GM19467 (cell line): ENCODE data around the gene CNOT8.
A peak's percentile ranks its signal among the peaks of the same experiment; 100 is the strongest.
"Not testable (repeated sequence)": the region's sequence is repeated elsewhere in the genome, so short reads cannot be mapped to it uniquely, and the experiment has no call there.

Experiments
- ATAC-seq: cut with Tn5 transposase; IDR thresholded peaks from one replicate; pipeline ENCODE4 v1.9.1; 2021; ENCODE audit warnings: mild to moderate bottlenecking, moderate library complexity; ENCODE audit not compliant: unreplicated experiment

CNOT8 gene

DNA sequence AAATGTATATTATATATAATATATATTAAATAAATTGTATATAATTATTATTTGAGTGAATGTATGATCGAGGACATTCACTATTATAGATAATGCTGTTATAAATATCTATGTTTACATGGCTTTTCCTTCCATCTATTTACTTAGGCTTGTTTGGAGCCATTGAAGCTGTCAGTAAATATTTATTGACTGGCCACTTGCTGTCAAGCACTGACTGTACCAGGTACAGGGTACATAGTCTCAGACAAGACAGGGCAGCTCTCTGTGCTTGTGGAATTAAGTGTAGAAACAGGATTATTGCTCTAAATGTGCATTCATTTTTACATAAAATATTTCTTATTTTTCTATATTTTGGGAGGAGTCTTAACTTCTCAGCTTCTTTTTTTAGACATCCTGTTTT is 24.4 kb upstream of the CNOT8 start:
- ATAC-seq: no peak

- not testable (repeated sequence) for ATAC-seq
Measured at GRCh38 chr5:154835701-154836052, 22.8 kb upstream of the CNOT8 start.

GRCh38 chr5:154836225-154836624 is 22.2 kb upstream of the CNOT8 start:
- no peak for ATAC-seq

DNA sequence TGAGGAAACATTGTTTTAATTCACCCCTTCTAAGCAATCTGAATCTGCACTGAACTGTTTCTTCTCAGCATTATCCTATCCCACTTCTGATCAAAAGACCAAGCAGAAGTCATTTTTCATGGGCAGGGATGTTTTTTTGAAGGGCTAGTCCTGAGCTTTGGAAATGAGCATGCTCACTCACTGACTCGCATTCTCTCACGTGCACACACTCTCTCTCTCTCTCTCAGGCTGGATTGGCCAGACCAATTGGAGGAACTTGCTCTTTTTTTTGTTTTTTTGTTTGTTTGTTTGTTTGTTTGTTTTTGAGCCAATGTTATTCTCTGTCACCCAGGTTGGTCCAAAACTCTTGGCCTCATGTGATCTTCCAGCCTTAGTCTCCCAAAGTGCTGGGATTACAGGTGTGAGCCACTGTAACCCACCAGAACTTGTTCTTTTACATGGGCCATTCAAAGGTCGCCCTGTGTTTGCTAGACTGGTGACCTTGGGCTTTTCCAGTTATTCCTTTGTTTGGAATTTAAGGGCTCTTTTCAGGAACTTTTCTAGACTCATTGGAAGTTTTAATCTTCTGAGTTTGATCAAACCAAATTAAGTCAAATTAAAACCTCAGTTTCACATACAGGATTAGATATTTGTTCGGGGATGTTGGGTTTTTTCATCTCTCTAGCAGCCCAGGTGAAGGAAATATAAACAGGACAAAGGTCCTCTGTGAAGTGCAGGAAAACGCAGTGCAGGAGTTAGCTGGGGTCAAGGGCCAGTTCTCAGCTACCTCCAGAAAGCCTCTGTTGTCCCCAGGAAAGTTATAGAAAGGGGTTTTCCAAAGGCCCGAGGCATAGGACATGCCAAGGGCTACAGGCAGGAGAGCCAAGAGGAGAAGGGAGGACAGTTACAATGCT is 21.2 kb upstream of the CNOT8 start:
- no peak for ATAC-seq

DNA sequence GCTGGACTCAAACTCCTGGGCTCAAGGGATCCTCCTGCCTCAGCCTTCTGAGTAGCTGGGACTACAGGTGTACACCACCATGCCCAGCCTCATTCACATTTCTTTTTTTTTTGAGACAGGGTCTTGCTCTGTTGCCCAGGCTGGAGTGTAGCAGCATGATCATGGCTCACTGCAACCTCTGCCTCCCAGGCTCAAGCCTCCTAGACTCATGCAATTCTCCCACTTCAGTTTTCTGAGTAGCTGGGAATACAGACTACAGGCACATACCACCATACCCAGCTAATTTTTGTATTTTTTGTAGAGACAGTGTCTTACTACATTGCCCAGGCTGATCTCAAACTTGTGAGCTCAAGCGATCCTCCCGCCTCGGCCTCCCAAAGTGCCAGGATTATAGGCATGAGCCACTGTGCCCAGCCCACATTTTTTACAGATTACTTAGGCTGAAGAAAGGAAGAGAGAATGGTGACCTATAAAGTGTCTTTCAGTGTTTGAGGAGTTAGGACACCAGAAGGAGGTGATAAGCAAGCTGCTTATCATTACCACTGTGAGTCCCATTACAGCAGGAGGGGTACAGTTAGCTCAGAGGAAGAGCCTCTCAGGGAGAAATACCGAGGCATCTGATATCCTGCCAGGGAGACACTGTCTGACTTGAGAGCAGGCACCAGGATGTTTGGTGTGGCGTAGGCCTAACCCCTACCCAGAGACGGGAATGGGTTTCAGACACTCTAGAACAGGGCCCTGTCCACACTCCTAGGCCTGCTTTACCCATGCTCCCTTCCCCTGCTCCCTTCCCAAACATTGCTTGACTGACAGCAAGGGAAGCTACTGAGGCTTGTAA is 17.8 kb upstream of the CNOT8 start:
- no peak for ATAC-seq

GRCh38 chr5:154841273-154841661 is 17.2 kb upstream of the CNOT8 start:
- no peak for ATAC-seq

DNA sequence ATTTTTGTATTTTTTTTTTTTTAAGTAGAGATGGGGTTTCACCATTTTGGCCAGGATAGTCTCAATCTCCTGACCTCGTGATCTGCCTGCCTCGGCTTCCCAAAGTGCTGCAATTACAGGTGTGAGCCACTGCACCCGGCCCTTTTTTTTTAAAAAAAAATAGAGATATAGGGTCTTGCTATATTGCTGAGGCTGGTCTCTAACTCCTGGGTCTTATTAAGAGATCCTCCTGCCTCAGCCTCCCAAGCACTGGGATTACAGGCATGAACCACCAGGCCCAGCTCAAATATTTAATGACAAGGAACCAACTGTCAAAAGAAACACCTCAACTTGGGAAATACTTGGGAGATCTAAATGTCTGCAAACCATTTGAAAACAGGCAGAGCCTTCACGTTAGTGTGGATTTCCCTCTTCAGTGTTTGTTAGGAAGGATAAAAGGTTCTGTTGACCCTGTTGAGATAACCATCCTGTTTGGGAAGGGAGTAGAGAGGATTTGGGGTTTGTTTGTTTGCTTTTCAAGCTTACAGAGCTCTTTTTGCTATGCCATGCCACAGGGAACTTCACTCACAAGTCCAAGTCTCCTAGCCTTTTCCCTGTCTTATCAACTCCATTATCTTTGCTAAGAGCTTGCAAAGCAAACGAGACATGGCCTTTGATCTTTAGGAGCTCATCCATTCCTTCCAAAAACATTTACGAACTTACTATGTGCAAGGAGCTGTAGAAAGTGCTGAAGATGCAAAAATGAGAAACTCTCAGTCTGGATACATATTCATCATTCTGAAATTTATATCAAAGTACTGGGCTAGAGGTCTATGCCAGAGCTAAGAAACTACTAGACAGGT is 15.5 kb upstream of the CNOT8 start:
- ATAC-seq: no peak

GRCh38 chr5:154844809-154845208 is 13.6 kb upstream of the CNOT8 start:
- ATAC-seq: no peak

DNA sequence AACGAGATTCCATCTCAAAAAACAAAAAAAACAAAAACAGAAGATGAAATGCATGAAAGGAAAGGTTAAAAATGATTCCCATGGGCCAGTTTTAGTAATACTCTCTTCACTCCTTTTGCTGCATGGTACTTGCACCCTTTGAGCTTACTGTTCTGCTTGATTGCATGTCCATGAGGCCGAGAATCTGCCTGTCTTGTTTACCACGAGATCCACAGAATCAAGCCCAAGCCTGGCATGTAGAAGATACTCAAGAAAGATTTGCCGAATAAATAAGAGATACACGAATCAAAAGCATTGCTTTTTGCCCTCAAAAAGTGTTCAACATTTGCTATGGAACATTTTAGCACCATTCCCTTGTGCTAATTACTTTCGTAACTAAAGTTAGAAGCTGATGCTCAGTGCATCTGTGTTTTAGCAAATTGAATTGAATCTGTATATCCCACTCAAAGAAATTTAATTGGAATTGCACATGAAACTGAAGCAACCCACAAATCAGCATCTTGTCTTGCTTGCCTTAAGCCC is 9.1 kb upstream of the CNOT8 start:
- no peak for ATAC-seq

DNA sequence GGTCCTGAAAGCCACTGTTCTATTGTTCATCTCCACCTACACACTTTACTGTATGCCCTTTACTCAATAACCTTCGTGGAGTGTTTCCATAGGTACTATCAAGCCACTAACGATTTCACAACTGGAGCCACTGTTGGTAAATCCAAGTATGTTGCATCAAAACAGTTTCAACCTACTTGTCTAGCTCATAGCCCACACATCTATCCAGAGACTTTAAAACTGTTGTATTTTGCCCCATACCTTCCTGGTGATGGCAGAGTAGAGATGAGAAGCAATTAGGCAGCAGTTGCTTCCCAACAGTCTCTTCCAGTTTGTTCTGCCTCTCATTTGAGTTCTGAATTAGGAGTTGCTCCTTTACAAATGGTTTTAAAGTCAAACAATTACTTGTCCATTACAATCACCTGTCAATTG is 8.6 kb upstream of the CNOT8 start:
- ATAC-seq: no peak

DNA sequence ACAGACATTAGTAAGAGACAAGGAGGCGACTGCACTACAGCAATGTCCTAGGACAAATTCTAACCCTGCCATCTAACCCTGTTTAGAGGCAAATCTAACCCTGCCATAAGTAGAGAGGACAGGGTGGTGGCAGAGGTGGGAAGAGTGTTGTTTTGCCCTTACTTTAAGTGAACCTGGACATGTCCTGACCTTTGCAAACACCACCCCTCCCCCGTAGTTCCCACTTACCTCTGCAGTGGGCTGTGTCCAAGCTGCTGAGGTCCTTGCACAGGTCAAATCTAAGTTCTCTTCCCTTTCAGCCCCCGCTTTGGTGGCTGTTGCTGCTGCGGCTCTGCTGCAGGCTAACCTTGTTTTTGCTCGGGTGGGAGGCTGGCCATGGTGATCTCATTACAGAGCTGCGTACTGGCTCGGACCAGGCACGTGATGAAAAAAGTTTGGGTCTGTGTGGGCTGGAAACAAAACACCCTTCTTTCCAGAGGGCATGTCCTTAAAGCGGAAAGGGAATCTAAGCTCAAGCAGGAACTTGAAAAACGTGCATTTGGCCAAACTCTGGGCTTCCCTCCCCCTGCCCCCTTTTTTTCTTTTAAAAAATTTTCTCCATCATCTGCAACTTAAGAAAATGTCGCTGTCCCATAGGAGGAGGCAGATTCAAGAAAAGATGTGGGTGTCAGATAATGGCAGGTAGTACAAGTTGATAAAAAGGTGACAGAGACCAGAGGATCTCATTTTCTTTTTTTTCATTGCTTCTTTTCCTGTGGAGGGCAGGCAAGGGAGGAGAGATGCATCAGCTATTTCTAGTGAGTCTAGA is 8.0 kb upstream of the CNOT8 start, which contains the start of gene FAXDC2:
TSS of gene FAXDC2 (minus strand) at position 349 of the 808 bp plus-strand sequence. CDS start 12,425 bp downstream, outside the sequence.
- no peak for ATAC-seq

- no peak for ATAC-seq
Measured at GRCh38 chr5:154851351-154851750, 7.1 kb upstream of the CNOT8 start.

DNA sequence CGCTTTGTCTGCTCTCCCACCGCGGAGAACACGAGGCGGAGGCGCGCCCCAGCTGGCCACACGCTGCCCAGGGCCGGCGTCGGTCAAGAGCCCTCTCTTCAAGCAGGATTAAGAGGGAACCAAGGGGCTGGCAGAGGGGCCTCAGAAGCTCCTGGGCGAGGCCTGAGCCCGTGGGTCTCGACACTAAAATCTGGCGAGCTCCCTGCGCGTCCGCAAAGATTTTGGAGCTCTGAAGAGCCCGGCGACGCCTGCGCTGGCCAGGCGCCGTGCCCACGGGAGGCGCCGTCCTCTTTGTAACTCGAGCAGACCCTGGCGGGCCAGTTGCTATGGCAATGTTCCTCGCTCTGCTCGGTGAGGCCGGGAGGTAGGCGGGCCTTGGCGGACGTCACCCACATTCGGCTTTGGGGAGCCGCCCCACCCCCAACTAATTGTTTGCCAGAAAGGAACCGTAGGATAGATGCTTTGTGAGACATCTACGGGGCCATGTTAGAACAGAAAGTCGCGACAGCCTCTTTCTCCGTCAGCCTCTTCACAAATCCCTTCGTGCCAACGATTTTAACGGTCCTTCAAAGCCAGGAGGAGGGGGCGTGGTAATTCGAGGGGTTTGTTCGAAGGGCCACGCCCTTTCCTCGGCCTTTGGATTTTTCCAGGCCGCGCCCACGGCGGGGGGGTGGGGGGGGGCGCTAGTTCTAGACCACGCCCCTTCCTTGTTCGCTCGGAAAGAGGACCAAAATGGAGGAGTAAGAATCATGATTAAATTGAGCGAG is 714 bp upstream of the CNOT8 start:
- ATAC-seq: peak; percentile 50

GRCh38 chr5:154858972-154859871 is 795 bp downstream of the CNOT8 start:
- no peak for ATAC-seq

DNA sequence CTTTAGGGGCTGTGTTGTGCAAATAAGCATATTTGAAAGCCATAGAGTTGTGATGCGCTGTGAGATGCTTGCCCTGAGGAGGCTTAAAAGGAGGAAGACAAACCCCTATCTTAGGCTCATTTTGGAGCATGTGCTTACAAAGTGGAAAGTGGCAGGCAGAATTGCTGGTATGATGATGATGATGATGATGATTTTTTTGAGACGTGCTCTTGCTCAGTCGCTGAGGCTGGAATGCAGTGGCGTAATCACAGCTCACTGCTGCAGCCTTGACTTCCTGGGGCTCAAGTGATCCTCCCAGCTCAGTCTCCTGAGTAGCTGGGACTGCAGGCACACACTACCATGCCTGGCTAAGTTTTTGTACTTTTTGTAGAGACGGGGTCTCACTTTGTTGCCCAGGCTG is 1.7 kb downstream of the CNOT8 start:
- ATAC-seq: no peak

DNA sequence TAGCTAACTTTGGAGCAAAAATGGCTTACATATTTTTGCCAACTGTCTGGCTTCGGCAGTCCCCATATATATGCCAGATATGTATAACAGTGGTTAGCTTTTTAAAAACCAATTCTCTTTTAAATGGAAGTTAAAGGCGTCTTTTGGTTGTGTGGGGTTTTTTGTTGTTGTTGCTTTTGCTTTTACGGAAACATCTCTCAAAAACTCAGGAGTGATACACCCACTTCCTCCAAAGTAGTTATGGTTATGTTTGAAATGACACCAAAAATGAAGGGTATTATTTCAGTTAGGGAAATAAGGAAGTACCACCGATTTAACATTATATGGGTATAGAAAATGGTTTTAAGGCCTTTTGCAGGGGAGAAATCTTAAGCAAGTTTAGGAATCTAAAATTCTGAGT is 2.3 kb downstream of the CNOT8 start:
- ATAC-seq: no peak

- no peak for ATAC-seq
Measured at GRCh38 chr5:154861946-154862345, 3.5 kb downstream of the CNOT8 start.

GRCh38 chr5:154862766-154863165 is 4.3 kb downstream of the CNOT8 start:
- ATAC-seq: no peak
